Right lobe of liver (tissue), 6 donors: ENCODE data around the gene IFT27. TPM values are rescaled to one million over a fixed set of nuclear protein-coding genes. Genes with fewer than 3 reads are reported as not detected.

Source experiments
- ATAC-seq, 4 donors: fragments of 200-7000 bp; cut with Tn5 transposase; one replicate each; pipeline ENCODE4 v1.9.1; 2020; ENCODE audit warnings: mild to moderate bottlenecking in 4 of 4, moderate library complexity in 4 of 4
- DNase-seq, 3 donors: peaks; one replicate each; pipeline ENCODE4 v3.0.0-alpha.2; 2020
- H3K27ac ChIP-seq, 3 donors: fragments of 200-600 bp; one replicate each; pipeline ENCODE4 v1.8.0; 2022
- H3K27me3 ChIP-seq, 2 donors: fragments of 200-600 bp; one replicate each; pipeline ENCODE4 v1.8.0; 2022
- H3K36me3 ChIP-seq, 4 donors: fragments of 200-600 bp; sonication (generic) in 1 of 4; one replicate each; pipeline versions ENCODE4 v1.5.1 to v1.8.0; 2017 to 2022; ENCODE audit warnings: control low read depth in 1 of 4
- H3K4me1 ChIP-seq, 4 donors: fragments of 200-600 bp; sonication (generic) in 1 of 4; one replicate each; pipeline versions ENCODE4 v1.5.1 to v1.8.0; 2017 to 2022; ENCODE audit warnings: control low read depth in 1 of 4
- H3K4me3 ChIP-seq, 3 donors: fragments of 200-600 bp; one replicate each; pipeline ENCODE4 v1.8.0; 2022
- H3K9me3 ChIP-seq, 4 donors: fragments of 200-600 bp; sonication (generic) in 1 of 4; one replicate each; pipeline versions ENCODE4 v1.5.1 to v1.8.0; 2017 to 2022; ENCODE audit warnings: control low read depth in 1 of 4
- CTCF ChIP-seq, 4 donors: fragments of 200-600 bp in 3 of 4; fragments of 450-650 bp in 1 of 4; IDR thresholded peaks; one replicate each; pipeline versions ENCODE4 v1.5.1 to v1.8.0; 2016 to 2022; ENCODE audit warnings: antibody characterized with exemption in 4 of 4, mild to moderate bottlenecking in 2 of 4
- POLR2A ChIP-seq: fragments of 450-650 bp; IDR thresholded peaks from one replicate; pipeline ENCODE4 v1.6.1; 2017; ENCODE audit warnings: antibody characterized with exemption, mild to moderate bottlenecking
- WGBS: methylation state at CpG from one replicate; pipeline ENCODE4 v1.1.6; 2018; ENCODE audit warnings: low coverage, low lambda C conversion rate; ENCODE audit not compliant: insufficient coverage; ENCODE audit errors: missing lambda C conversion rate; 5-methylcytosine and 5-hydroxymethylcytosine counted together
- intact Hi-C, 2 donors: fragments of 100-400 bp; cut with DNase I; formaldehyde crosslinking; loops; one replicate each; pipeline versions ENCODE4 v1.11.2 to v1.14.1; 2022
- total RNA-seq, 6 experiments: library from RNA; depleted of rRNA in 2 of 6; stranded (reverse); fragments of >200 nt in 2 of 6; fragmentation: NEBNext Ultra II Directional in 3 of 6; extraction: Animal tissue kit (Norgen Biotek cat#: 25700) in 3 of 6; gene quantifications; one replicate each; pipeline versions ENCODE4 v1.1.0 to v1.2.4, GENCODE V29; 2016 to 2023
- donor health status: DM: no; HTN: yes; CAD: no.
- donor health status: DM: no; HTN: no; CAD: no.
- donor health status: DM: no; HTN: no; CAD: no.
- donor health status: DM: no; HTN: yes; CAD: no.
- donor health status: DM: no; HTN: yes; CAD: no.

IFT27 gene
- total RNA-seq, 6 experiments from 2014 or later: 10.3 to 17.4 (median 14.8) TPM

- no peak overlapping the region for H3K27ac ChIP-seq
- intact Hi-C loops: no loop called here
Measured at GRCh38 chr22:36741968-36742367, 34.0 kb downstream of the IFT27 start.

GRCh38 chr22:36741204-36741793 lies 34.6 kb downstream of the IFT27 start:
- Histone ChIP-seq H3K4me3 (no peak overlapping the region), H3K27ac (no peak overlapping the region), H3K27me3 (no peaks in the 10 kb centered on the region), H3K9me3 (no peaks in the 10 kb centered on the region), H3K36me3 (no peaks in the 10 kb centered on the region), H3K4me1 (no peaks in the 10 kb centered on the region)
- TF ChIP-seq CTCF (IDR thresholded peaks at IDR 0.05) (no peak), POLR2A (no peak)
- intact Hi-C loops: no loop called here
- ATAC-seq (no peak), DNase-seq (no peak)
- 63% methylated on average over 5 of the region's 8 CpGs for WGBS

More at GRCh38 chr22:36741968-36742367, 34.0 kb downstream of the IFT27 start:
- Histone ChIP-seq H3K36me3 (no peaks in the 10 kb centered on the region), H3K27me3 (no peaks in the 10 kb centered on the region), H3K4me1 (no peaks in the 10 kb centered on the region), H3K9me3 (no peaks in the 10 kb centered on the region), H3K4me3 (no peak overlapping the region)
- 19% methylated on average over 4 of the region's 6 CpGs for WGBS
- DNase-seq: peak in 1 of 3 donors; percentile 14
- ATAC-seq: no peak
- TF ChIP-seq POLR2A (no peak), CTCF (IDR thresholded peaks at IDR 0.05) (no peak)

GRCh38 chr22:36740716-36741115 lies 35.2 kb downstream of the IFT27 start:
- no peaks in the 10 kb centered on the region for H3K36me3 ChIP-seq
- no peak overlapping the region for H3K4me3 ChIP-seq
- H3K4me1 ChIP-seq: no peaks in the 10 kb centered on the region
- H3K9me3 ChIP-seq: no peaks in the 10 kb centered on the region
- 12% methylated on average over 3 of the region's 4 CpGs for WGBS
- H3K27me3 ChIP-seq: no peaks in the 10 kb centered on the region
- no peak overlapping the region for H3K27ac ChIP-seq
- ATAC-seq (no peak), DNase-seq (peak in 1 of 3 donors; percentile 12)
- TF ChIP-seq POLR2A (no peak), CTCF (IDR thresholded peaks at IDR 0.05) (no peak)
- intact Hi-C loops: no loop called here

- 50% methylated on average over 1 of the region's 1 CpG for WGBS
Measured at GRCh38 chr22:36739185-36739584, 36.7 kb downstream of the IFT27 start.

More at GRCh38 chr22:36739185-36739584, 36.7 kb downstream of the IFT27 start:
- ATAC-seq (no peak), DNase-seq (peak in 1 of 3 donors; percentile 16)
- no peaks in the 10 kb centered on the region for H3K9me3 ChIP-seq
- intact Hi-C loops: no loop called here
- TF ChIP-seq CTCF (IDR thresholded peaks at IDR 0.05): no peak
- no peak for TF ChIP-seq POLR2A
- H3K27ac ChIP-seq: no peak overlapping the region
- no peaks in the 10 kb centered on the region for H3K36me3 ChIP-seq
- H3K4me1 ChIP-seq: no peaks in the 10 kb centered on the region
- H3K27me3 ChIP-seq: no peaks in the 10 kb centered on the region
- no peak overlapping the region for H3K4me3 ChIP-seq
